Right kidney (tissue), 9 donors: Measurements from ENCODE around the gene HSPA6.
"Not testable (repeated sequence)": the region's sequence is repeated elsewhere in the genome, so short reads cannot be mapped to it uniquely, and the experiment has no call there.

Experiments
- DNase-seq: peaks from one replicate; pipeline ENCODE4 v3.0.0-alpha.2; 2016
- long read RNA-seq, 8 donors: transcript quantifications; one replicate each; lab custom pipeline, GENCODE V29; 2026

The HSPA6 gene
- long read RNA-seq, donor 1 = 0 reads
- long read RNA-seq, donor 2 = 0 reads
- long read RNA-seq, donor 3 = 0 reads
- long read RNA-seq, donor 4 = 0 reads
- long read RNA-seq, donor 5 = 0 reads
- long read RNA-seq, donor 6 = 0 reads
- long read RNA-seq, donor 7 = 0 reads
- long read RNA-seq, donor 8 = 0 reads

GRCh38 chr1:161523817-161524741, at the start of gene HSPA6:
Gene HSPA6 (plus strand): TSS chr1:161524540. CDS start chr1:161524659, 119 bp downstream.
- peak; percentile 77 for DNase-seq

- DNase-seq = not testable (repeated sequence)
These were observed 46.6 kb upstream of the HSPA6 start for GRCh38 chr1:161477711-161478110.

- DNase-seq = no peak
These were observed 45.4 kb upstream of the HSPA6 start for GRCh38 chr1:161478985-161479384.

GRCh38 chr1:161480381-161481035, 43.8 kb upstream of the HSPA6 start:
- no peak for DNase-seq

- DNase-seq = no peak
These were observed 42.5 kb upstream of the HSPA6 start for GRCh38 chr1:161481624-161482392.

GRCh38 chr1:161482610-161483009, 41.7 kb upstream of the HSPA6 start:
- no peak for DNase-seq

- no peak for DNase-seq
These were observed 41.0 kb upstream of the HSPA6 start for GRCh38 chr1:161483361-161483760.

GRCh38 chr1:161484613-161485012, 39.7 kb upstream of the HSPA6 start:
- no peak for DNase-seq

- peak; percentile 28 for DNase-seq
These were observed 37.3 kb upstream of the HSPA6 start for GRCh38 chr1:161486806-161487741.

GRCh38 chr1:161491472-161491871, 32.9 kb upstream of the HSPA6 start:
- DNase-seq = no peak

- DNase-seq = no peak
These were observed 31.5 kb upstream of the HSPA6 start for GRCh38 chr1:161492827-161493226.

GRCh38 chr1:161494091-161494735, 30.1 kb upstream of the HSPA6 start:
- no peak for DNase-seq

GRCh38 chr1:161495490-161495889, 28.9 kb upstream of the HSPA6 start:
- no peak for DNase-seq

GRCh38 chr1:161497961-161498360, 26.4 kb upstream of the HSPA6 start:
- no peak for DNase-seq

- no peak for DNase-seq
These were observed 25.7 kb upstream of the HSPA6 start for GRCh38 chr1:161498646-161499045.

GRCh38 chr1:161499099-161500039, 25.0 kb upstream of the HSPA6 start:
- DNase-seq = no peak

- no peak for DNase-seq
These were observed 23.1 kb upstream of the HSPA6 start for GRCh38 chr1:161501234-161501633.

- no peak for DNase-seq
These were observed 22.2 kb upstream of the HSPA6 start for GRCh38 chr1:161502181-161502580.

GRCh38 chr1:161502641-161503393, 21.5 kb upstream of the HSPA6 start:
- DNase-seq = no peak
